Effector CD4-positive, alpha-beta T cell (primary cell): ENCODE data around the gene UPF1.
A peak's percentile ranks its signal among the peaks of the same experiment; 100 is the strongest.

Experiments
- DNase-seq: peaks from one replicate; pipeline ENCODE4 v3.0.0-alpha.2; 2020
- total RNA-seq: gene quantifications from one replicate; lab custom pipeline; 2026; lab: John Stamatoyannopoulos, UW

UPF1 gene
- 261 reads per million, percentile 94 among the genes with 10 or more reads in this experiment for total RNA-seq

GRCh38 chr19:18831524-18832305, at the start of gene UPF1:
Gene UPF1 (plus strand): TSS chr19:18831959. CDS start chr19:18832210, 251 bp downstream.
- peak; percentile 95 for DNase-seq

DNA sequence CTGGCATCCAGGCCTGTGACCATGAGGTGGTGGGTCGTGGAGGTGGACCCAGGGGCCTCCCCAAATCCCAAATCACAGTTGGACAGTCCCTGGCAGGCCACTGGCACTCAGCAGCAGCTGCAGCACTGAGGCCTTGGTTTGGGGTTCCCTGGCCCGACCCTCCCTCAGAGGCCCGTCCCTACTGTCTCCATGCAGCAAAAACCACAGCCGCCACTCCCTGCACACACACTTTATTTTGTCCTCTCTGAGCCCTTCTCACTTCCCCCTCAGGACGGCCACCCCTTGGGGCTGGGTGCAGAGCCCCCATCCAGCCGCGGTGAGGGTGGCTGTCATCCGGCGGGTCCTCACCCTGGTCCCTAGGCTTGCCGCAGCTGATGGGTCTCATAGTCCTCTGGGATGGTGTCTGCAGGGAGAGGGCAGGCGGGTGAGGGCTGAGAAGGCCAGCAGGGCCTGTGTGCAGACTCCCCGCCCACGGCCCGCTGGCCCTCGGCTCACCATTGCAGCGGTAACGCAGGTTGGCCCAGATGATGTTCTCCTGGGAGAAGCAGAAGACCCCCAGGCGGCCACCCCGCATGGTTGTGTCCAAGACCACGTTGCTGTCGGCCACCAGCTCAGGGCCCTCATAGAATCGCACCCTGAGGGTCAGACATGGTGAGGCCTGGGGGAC, 49.1 kb upstream of the UPF1 start:
- no peak for DNase-seq

DNA sequence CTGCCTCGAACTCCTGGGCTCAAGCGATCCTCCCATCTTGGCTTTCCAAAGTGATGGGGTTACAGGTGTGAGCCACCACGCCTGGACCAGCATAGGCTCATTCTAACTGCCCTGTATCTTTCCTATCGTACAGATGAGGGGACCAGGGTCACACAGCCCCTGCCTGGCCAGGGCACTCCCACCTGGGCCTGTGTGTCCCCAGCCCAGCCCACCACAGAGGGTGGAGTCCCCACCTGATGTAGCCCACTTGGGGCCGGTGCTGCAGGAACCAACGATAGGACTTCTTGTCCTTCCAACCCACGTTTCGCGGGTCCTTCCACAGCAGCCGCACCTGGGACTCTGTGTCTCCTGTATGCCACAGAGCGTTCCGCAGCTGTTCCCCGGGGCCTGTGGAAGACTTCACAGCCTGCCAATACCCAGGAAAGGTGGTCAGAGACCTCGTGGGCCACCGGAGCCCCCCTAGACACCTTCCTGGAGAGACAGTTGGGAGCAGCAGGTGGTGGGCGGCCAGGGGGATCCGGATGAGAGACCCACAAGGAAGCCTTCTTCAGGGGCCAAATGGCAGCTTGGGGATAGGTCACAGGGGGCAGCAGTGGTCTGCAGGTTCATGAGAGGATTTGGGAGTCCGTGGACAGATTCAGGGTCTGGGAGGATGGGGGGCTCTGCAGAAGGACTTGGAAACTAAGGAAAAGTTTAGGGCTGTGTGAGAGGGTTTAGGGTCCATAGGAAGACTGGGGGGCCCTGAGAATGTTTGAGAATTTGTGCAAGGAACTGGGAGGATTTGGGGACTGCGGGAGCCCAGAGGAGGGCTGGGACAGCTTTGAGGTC, 47.6 kb upstream of the UPF1 start:
- DNase-seq = no peak

DNA sequence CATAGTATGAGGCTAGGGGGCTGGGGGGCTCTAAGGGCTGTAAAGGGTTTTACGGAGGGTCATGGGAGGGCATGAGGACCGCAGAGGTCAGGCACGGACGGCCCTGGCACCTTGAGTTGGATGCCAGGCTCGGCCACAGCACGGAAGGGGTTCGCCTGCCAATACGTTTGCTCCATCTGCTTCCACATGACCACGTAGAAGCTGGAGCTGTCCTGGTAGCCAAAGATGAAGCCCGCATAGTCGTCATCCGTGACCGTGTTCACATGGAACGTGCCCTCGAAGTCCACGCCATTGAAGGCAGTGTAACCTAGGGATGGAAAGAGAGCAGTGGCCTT, 47.0 kb upstream of the UPF1 start:
- DNase-seq = no peak

DNA sequence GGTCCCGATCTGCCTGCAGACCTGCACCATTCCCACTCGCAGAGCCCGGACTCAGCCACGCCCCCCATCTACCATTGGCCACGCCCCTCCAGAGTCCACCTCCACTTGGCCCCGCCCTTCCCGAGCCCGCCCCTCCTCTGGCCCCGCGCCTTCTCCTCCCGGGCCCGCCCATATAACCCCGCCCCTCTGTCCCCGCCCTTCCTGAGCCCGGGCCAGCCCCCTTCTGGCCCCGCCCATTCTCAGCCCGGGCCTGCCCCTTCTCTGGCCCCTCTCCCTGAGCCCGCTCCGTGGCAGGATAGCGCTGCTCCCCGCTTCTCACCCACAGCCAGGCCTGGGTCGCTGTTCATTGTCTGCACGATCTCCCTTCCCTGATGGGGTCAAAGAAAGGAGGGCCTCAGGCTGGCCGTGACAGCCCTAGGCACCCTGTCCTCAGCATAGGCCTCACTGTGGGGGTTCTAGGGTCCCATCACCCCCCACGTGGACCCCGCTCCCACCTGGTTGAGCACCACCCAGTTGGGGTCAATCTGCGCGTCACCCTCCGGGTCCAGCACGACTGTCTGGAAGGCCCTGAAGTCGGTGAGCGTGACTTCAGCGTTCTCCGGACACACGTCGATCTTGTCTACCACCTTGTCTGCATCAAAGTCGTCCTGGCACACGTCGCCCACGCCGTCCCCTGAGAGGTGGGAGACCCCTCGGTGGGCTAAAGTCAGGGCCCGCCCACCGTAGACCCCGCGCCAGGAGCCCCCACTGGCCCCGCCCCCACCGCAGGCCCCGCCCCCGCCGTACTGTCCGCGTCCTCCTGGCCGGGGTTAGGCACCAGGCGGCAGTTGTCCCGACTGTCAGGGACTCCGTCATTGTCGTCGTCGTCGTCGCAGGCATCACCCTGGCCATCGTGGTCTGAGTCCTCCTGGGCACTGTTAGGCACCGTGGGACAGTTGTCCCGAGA, 46.3 kb upstream of the UPF1 start:
- peak; percentile 48 for DNase-seq

GRCh38 chr19:18788529-18789421, 43.0 kb upstream of the UPF1 start:
- DNase-seq = no peak

- no peak for DNase-seq
Observed at GRCh38 chr19:18789422-18789869, 42.3 kb upstream of the UPF1 start.

GRCh38 chr19:18789883-18790565, 41.7 kb upstream of the UPF1 start:
- DNase-seq = no peak

- DNase-seq = no peak
Observed at GRCh38 chr19:18790566-18791314, 41.0 kb upstream of the UPF1 start, which contains the start of gene COMP. Gene COMP (minus strand): TSS chr19:18791305. CDS start chr19:18791269, 36 bp downstream.

DNA sequence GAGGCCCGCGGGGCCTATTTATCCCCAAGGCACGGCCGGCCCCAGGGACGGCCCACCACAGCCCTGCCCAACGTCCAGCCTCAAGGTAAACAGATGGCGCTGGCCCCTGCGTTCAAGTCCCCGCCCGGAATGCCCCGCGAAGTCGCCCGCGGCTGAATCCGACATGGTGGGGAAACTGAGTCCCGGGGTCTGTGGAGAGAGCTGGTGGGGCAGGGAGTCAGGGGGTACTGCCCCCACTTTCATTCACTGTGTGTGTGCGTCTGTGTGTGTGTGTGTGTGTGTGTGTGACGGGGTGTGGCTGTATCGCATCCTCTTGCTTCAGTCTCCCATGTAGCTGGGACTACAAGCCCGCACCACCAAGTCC, 40.5 kb upstream of the UPF1 start:
- no peak for DNase-seq

GRCh38 chr19:18792661-18793060, 39.1 kb upstream of the UPF1 start:
- no peak for DNase-seq

- DNase-seq = no peak
Observed at GRCh38 chr19:18793144-18794028, 38.4 kb upstream of the UPF1 start.

- DNase-seq = no peak
Observed at GRCh38 chr19:18794029-18794313, 37.8 kb upstream of the UPF1 start.

DNA sequence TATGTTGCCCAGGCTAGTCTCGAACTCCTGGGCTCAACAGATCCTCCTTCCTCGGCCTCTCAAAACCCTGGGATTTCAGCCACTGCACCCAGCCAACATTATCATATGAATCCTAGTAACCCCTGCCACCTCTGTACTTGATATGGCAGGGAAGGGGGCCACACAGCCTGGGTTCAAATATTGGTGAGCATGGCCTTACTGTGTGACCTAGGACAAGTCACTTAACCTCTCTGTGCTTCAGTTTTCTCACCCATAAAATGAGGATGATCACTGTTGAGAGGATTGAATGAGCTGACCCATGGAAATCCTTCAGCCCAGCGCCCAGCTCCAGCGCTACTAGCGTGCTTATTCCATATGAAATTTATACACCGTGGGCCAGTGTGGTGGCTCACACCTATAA, 37.1 kb upstream of the UPF1 start:
- no peak for DNase-seq

DNA sequence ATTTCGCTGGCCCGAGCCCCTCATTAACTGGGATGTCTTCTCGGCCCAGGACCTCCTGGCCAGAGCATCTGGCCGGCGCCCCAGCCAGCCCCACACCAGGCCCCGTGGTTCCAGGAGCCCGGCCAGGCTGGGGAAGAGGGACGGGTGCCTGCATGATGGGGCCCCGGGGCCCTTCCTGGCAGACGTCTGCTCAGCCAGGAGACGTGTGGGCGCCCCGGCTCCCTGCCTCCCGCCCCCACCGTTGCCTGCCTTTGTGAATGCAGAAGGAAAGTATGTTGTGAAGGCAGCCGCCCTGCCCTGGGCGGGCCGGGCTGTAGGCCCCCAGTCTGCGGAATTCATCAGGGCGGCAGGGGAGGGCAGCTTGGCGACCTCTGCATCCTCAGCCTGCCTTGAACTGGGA, 36.2 kb upstream of the UPF1 start:
- no peak for DNase-seq

DNA sequence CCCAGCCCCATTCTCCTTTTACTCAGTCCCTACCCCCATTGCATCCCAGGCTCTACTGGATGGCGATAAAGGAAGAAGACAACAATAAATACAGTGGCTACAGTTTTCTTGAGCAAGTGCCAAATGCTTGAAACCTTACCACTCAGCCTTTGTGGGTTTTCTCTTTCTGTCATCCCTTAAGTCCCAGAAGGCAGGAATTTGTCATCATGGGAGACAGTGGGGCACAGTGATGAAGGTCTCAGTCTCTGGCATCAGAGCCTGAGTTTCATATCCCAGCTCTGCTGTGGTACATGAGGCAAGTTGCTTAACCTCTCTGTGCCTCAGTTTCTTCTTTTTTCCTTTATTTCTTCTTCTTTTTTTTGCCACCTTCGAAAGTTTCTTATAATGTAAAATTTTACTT, 35.5 kb upstream of the UPF1 start:
- DNase-seq = no peak

DNA sequence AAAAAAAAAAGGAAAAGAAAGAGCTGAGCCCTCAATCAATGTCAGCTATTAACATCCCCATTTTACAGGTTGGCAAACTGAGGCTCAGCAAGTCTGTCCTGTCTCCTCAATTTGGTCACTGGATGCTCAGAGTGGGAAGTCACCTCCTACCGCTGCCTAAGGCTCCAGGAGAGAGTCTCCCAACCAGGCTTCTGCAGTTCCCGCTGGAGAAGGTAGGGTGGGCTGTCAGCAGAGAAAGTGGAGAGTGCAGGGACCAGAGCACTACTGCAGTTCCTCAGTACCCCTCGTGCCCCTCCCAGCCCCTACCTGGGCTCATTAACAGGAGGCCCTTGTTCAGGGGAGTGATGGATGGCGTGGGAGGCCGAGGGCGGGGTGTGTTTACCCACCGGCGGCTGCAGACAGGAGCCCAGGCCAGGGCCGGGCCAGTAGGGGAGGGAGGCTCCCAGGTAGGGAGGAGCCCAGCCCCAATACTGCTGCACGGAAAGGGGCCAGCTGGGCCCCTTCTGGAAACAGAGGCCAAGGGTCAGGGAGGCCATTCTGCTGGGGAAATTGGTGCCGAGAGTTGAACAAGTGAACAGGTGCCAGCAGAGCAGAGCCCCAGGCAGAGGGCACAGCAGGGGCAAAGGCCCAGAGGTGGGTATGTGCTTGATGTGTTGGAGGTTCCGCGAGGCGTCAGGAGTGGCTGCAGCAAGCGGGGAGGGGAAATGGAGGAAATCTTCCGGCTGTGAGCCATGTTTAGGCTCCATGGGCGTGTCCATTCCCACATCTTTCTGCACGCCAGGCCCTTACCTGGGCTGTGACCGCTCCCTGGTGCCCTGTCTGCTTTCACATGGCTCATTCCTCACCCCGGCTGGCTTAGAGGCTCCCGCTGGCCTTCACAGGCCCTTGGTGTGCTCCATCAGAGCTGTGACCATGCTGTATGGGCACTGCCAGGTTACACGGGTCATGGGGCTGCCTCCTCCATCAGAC, 33.1 kb upstream of the UPF1 start:
- DNase-seq = no peak
